OCI-LY1 (cell line): ENCODE measurements around the gene CAB39.

Source experiments
- H2AFZ ChIP-seq: fragments of 200-600 bp; sonication (generic), shearing (Covaris generic); 2 replicates; pipeline ENCODE4 v1.6.0; 2014; ENCODE audit warnings: antibody characterized with exemption, mild to moderate bottlenecking, low read length
- H3F3A ChIP-seq: fragments of 200-600 bp; sonication (generic), shearing (Covaris generic); 2 replicates; pipeline ENCODE4 v1.6.0; 2014; ENCODE audit warnings: mild to moderate bottlenecking, antibody characterized with exemption, low read length, moderate library complexity; ENCODE audit not compliant: insufficient read depth
- H3K27ac ChIP-seq: fragments of 200-600 bp; sonication (generic); 2 replicates; pipeline ENCODE4 v1.5.1; 2014; ENCODE audit warnings: low read length, mixed run types, mild to moderate bottlenecking, low read depth; ENCODE audit not compliant: poor library complexity, severe bottlenecking
- H3K27me3 ChIP-seq: fragments of 200-600 bp; sonication (generic); 2 replicates; pipeline ENCODE4 v1.6.0; 2014; ENCODE audit warnings: antibody characterized with exemption, mild to moderate bottlenecking, low read length, moderate library complexity; ENCODE audit not compliant: insufficient read depth
- H3K36me3 ChIP-seq: fragments of 200-600 bp; sonication (generic); 2 replicates; pipeline ENCODE4 v1.6.1; 2014; ENCODE audit warnings: mild to moderate bottlenecking, antibody characterized with exemption, low read length, moderate library complexity, mixed read lengths; ENCODE audit not compliant: insufficient read depth
- H3K4me1 ChIP-seq: fragments of 200-600 bp; sonication (generic); 2 replicates; pipeline ENCODE4 v1.5.1; 2014; ENCODE audit warnings: mild to moderate bottlenecking, low read length, moderate library complexity; ENCODE audit not compliant: insufficient read depth, severe bottlenecking
- H3K4me2 ChIP-seq: fragments of 200-600 bp; sonication (generic), shearing (Covaris generic); 2 replicates; pipeline ENCODE4 v1.6.1; 2014; ENCODE audit warnings: low read length
- H3K4me3 ChIP-seq: fragments of 200-600 bp; sonication (generic); 2 replicates; pipeline ENCODE4 v1.5.1; 2014; ENCODE audit warnings: low read length, low read depth, mild to moderate bottlenecking, mixed read lengths; ENCODE audit not compliant: poor library complexity, severe bottlenecking
- H3K79me2 ChIP-seq: fragments of 200-600 bp; shearing (Covaris generic); 2 replicates; pipeline ENCODE4 v1.6.1; 2016; ENCODE audit warnings: mixed run types, low read length, mixed read lengths; ENCODE audit not compliant: insufficient read depth
- H3K9ac ChIP-seq: fragments of 200-600 bp; sonication (generic), shearing (Covaris generic); 2 replicates; pipeline ENCODE4 v1.6.1; 2014; ENCODE audit warnings: mild to moderate bottlenecking, low read length, mixed read lengths
- H3K9me2 ChIP-seq: fragments of 200-600 bp; sonication (generic), shearing (Covaris generic); 2 replicates; pipeline ENCODE4 v1.6.1; 2014; ENCODE audit warnings: low read depth, mild to moderate bottlenecking, low read length, mixed read lengths
- H3K9me3 ChIP-seq: fragments of 200-600 bp; shearing (Covaris generic); 2 replicates; pipeline ENCODE4 v1.6.1; 2014; ENCODE audit warnings: low read length, mixed read lengths
- H4K20me1 ChIP-seq: fragments of 200-600 bp; sonication (generic), shearing (Covaris generic); 2 replicates; pipeline ENCODE4 v1.6.0; 2016; ENCODE audit warnings: mild to moderate bottlenecking, low read length; ENCODE audit not compliant: insufficient read depth
- EZH2 ChIP-seq: fragments of 200-600 bp; sonication (generic), shearing (Covaris generic); IDR thresholded peaks from 2 replicates; pipeline ENCODE4 v1.8.0; 2017; ENCODE audit warnings: borderline replicate concordance, mixed run types, mild to moderate bottlenecking, antibody characterized with exemption, low read length, moderate library complexity, mixed read lengths
- TF ChIP-seq, protein P1 (sequence below): fragments of 200-600 bp; sonication (generic), shearing (Covaris generic); IDR thresholded peaks from 2 replicates; pipeline ENCODE4 v1.5.1; 2017; ENCODE audit warnings: mild to moderate bottlenecking, antibody characterized with exemption, low read length, moderate library complexity, mixed read lengths

The CAB39 gene

GRCh38 chr2:230712443-230713330 lies at the start of gene CAB39:
CAB39 (plus strand) TSS chr2:230712842; CDS start chr2:230760002, 47,160 bp downstream.
- peaks cover 6% of the 10 kb centered on the region; the same call in 1 of the 2 replicates for H3K36me3 ChIP-seq
- no peaks in the 10 kb centered on the region for H4K20me1 ChIP-seq
- peaks cover 49% of the 10 kb centered on the region for H3K4me1 ChIP-seq
- H3K9ac ChIP-seq, result peak within 1 kb of the TSS; percentile 68
- no peaks in the 10 kb centered on the region for H3F3A ChIP-seq
- no peaks in the 10 kb centered on the region for H3K9me3 ChIP-seq
- no peak for TF ChIP-seq EZH2
- TF ChIP-seq, protein P1, sequence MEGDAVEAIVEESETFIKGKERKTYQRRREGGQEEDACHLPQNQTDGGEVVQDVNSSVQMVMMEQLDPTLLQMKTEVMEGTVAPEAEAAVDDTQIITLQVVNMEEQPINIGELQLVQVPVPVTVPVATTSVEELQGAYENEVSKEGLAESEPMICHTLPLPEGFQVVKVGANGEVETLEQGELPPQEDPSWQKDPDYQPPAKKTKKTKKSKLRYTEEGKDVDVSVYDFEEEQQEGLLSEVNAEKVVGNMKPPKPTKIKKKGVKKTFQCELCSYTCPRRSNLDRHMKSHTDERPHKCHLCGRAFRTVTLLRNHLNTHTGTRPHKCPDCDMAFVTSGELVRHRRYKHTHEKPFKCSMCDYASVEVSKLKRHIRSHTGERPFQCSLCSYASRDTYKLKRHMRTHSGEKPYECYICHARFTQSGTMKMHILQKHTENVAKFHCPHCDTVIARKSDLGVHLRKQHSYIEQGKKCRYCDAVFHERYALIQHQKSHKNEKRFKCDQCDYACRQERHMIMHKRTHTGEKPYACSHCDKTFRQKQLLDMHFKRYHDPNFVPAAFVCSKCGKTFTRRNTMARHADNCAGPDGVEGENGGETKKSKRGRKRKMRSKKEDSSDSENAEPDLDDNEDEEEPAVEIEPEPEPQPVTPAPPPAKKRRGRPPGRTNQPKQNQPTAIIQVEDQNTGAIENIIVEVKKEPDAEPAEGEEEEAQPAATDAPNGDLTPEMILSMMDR, result peak; percentile 78
- H3K4me2 ChIP-seq, result peak within 1 kb of the TSS; percentile 89
- H3K79me2 ChIP-seq, result peaks cover 44% of the 10 kb centered on the region
- H2AFZ ChIP-seq, result peak within 1 kb of the TSS; percentile 70
- H3K27me3 ChIP-seq, result no peaks in the 10 kb centered on the region
- H3K4me3 ChIP-seq, result peak within 1 kb of the TSS; percentile 70
- peak within 1 kb of the TSS; percentile 55 for H3K27ac ChIP-seq
- no peaks in the 10 kb centered on the region for H3K9me2 ChIP-seq

GRCh38 chr2:230664128-230664527 lies 48.5 kb upstream of the CAB39 start:
- Histone ChIP-seq H3K36me3 (no peaks in the 10 kb centered on the region), H4K20me1 (no peaks in the 10 kb centered on the region), H3K4me3 (no peak overlapping the region), H3K9ac (no peak overlapping the region), H3K9me3 (no peaks in the 10 kb centered on the region), H3F3A (no peaks in the 10 kb centered on the region), H3K27me3 (no peaks in the 10 kb centered on the region), H3K4me1 (peaks cover 37% of the 10 kb centered on the region), H3K9me2 (no peaks in the 10 kb centered on the region), H3K4me2 (no peak overlapping the region), H3K27ac (no peak overlapping the region), H2AFZ (no peak overlapping the region), H3K79me2 (no peaks in the 10 kb centered on the region)
- TF ChIP-seq, protein P1, result no peak
- no peak for TF ChIP-seq EZH2

- no peaks in the 10 kb centered on the region for H3K36me3 ChIP-seq
- H3F3A ChIP-seq, result no peaks in the 10 kb centered on the region
- no peak overlapping the region for H3K4me3 ChIP-seq
- H3K4me2 ChIP-seq, result no peak overlapping the region
- H3K4me1 ChIP-seq, result peaks cover 41% of the 10 kb centered on the region
- no peak overlapping the region for H3K9ac ChIP-seq
- TF ChIP-seq, protein P1, result no peak
- TF ChIP-seq EZH2, result no peak
- no peaks in the 10 kb centered on the region for H4K20me1 ChIP-seq
- H3K27ac ChIP-seq, result no peak overlapping the region
- no peaks in the 10 kb centered on the region for H3K9me3 ChIP-seq
- no peak overlapping the region for H2AFZ ChIP-seq
- no peaks in the 10 kb centered on the region for H3K79me2 ChIP-seq
- H3K27me3 ChIP-seq, result no peaks in the 10 kb centered on the region
- no peaks in the 10 kb centered on the region for H3K9me2 ChIP-seq
These were observed 47.8 kb upstream of the CAB39 start for GRCh38 chr2:230664844-230665243.
